GM19328 (cell line): ENCODE measurements around the gene PIP5K1B.
A peak's percentile ranks its signal among the peaks of the same experiment; 100 is the strongest.

ENCODE experiments used
- ATAC-seq: cut with Tn5 transposase; IDR thresholded peaks from one replicate; pipeline ENCODE4 v1.9.1; 2021; ENCODE audit warnings: mild to moderate bottlenecking, moderate library complexity; ENCODE audit not compliant: unreplicated experiment

Gene PIP5K1B

GRCh38 chr9:69016191-69017096 is 311.4 kb downstream of the PIP5K1B start:
- ATAC-seq = no peak

- ATAC-seq = no peak
Measured at GRCh38 chr9:69018737-69019136, 313.7 kb downstream of the PIP5K1B start.

GRCh38 chr9:69019808-69020207 is 314.8 kb downstream of the PIP5K1B start:
- ATAC-seq = no peak

GRCh38 chr9:69020301-69021145 is 315.5 kb downstream of the PIP5K1B start:
- no peak for ATAC-seq

GRCh38 chr9:69023650-69024049 is 318.6 kb downstream of the PIP5K1B start:
- no peak for ATAC-seq

DNA sequence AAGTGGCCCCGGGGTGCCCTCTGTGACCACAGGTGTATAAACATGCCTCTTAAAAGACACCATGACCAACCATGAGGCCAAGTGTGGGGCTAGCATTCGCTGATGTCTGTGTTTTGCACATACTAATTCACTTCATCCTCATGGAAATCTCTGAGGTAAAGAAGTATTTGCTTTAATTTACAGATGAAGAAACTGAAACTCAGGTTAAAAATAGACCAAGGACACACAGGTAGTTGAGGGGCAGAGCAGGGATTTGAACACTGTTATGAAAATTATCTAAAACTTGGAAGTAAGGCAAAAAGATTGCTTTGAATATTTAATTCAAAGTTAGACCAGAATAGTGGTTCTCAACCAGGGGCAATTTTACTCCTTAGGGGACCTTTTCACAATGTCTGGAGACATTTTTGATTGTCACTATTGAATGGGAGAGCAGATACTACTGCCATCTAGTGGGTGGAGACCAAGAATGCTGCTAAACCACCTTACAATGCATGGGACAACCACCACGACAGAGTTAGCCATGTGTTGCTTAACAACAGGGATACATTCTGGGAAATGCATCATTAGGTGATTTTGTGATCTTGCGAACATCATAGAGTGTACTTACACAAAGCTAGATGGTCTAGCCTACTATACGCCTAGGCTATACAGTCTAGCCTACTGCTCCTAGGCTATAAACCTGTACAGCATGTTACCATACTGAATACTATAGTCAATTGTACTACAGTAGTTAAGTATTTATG is 322.5 kb downstream of the PIP5K1B start:
- peak; percentile 71 for ATAC-seq

DNA sequence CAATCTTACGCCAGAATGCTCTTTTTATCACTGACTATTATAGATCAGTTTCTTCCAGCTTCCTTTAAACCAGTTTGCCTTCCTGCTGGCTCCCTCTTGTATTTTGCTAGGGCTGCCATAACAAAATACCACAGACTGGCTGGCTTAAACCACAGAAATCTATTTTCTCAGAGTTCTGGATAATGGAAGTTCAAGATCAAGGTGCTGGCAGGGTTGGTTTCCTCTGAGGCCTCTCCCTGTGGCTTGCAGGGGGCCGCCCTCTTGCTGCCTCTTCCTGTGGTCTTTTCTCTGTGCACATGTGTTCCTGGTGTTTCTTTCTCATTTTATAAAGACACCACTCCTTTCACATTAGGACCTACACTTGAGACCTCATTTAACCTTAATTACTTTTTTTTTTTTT is 323.7 kb downstream of the PIP5K1B start:
- ATAC-seq = no peak

- no peak for ATAC-seq
Measured at GRCh38 chr9:69029535-69029934, 324.5 kb downstream of the PIP5K1B start.

DNA sequence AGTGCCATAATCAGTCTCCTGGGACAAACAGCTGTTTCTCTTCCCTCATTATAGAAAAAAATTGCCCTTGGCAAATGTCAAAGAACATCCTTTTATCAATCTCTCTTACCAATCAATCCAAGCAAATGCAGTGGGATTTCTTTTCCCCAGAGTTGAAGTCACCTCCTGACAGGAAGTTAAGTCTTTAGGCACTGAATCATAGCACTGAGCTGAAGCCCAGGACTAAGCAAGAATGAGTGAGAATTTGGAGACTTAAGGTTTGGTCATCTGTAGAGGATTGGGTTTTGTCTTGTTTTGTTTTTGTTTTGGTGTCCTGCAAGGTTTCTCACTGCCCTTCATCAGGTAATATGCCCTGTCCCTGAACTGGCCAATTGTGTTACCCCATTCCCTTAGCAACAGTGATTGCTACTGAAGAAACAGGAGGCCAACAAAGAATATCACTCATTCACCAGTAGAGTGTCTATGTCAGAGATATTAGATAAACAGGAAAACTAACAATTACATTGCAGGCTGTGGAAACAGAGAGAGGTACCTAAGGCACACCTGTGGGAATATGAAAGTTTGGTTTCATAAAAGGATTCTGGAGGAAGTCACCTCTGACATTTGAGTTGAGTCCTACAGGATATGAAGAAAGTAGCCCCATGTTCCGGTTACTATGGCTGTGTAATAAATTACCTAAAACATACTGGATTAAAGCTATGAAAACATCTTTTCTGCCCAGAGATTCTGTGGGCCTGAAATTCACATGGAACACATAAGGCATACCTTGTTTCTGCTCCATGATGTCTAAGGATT is 326.0 kb downstream of the PIP5K1B start:
- ATAC-seq = no peak

GRCh38 chr9:69034071-69034470 is 329.0 kb downstream of the PIP5K1B start:
- ATAC-seq = no peak

- ATAC-seq = peak; percentile 91
Measured at GRCh38 chr9:69035438-69036308, 330.6 kb downstream of the PIP5K1B start, which contains the start of gene FXN. FXN (plus strand) TSS chr9:69035752; CDS start chr9:69035783, 31 bp downstream.

- ATAC-seq = peak; percentile 19
Measured at GRCh38 chr9:69036309-69036708, 331.3 kb downstream of the PIP5K1B start.

- no peak for ATAC-seq
Measured at GRCh38 chr9:69036799-69037198, 331.8 kb downstream of the PIP5K1B start.

DNA sequence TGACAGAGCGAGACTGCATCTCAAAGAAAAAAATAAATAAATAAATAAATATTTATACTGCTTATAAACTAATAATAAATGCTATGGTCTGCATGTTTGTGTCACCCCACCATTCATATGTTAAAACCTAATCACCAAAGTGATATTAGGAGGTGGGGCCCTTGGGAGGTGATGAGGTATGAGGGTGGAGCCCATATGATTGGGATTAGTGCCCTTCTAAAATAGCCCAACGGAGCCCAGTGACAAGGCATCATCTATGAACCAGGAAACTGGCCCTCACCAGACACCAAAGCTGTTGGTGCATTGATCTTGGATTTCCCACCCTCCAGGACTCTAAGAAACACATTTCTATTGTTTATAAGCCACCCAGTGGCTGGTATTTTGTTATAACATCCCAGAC is 335.6 kb downstream of the PIP5K1B start:
- ATAC-seq = no peak

DNA sequence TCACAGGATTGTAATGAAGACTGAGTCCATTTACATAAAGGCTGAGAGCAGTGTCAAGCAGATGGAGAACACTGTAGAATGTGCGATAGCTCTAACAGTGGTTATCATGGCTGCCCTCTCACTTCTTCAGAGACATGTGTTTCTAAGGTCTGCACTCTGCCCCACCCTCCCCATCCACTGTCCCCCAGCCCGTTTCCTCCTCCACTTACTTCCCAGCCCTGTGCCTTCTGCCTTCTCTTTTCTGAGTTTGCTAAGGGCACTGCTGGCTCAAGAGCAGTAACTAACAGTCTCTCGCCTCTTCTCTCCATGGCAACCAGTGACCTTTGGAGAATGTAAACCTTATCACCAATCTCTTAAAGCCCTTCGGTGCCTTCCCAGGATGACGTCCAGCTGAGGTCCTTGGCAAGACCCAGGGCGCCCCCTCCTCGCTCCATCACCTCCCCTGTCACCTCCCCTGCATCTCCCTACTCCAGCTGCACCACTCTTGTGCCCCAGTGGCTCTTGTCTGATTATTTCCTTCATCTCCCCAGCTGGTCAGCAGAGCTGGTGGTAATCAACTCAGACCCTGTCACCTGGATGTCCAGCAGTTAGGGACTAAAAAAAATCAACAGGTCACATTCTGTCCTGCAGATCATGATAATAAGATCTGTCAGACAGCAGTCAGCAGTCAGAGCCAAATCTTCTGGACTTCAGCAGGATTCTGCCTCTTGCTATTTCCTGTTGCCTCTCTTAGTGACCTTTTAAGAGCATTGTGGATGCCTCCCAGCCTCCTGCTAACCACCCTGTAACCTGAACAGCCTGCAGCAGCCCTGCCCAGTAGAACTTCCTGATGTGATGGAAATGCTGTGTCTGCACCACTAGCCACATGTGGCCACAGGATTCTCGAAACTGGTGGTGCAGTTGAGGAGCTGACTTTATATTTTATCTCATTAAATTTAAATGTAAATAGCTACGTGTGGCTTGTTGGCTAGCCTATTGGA is 339.5 kb downstream of the PIP5K1B start:
- no peak for ATAC-seq

DNA sequence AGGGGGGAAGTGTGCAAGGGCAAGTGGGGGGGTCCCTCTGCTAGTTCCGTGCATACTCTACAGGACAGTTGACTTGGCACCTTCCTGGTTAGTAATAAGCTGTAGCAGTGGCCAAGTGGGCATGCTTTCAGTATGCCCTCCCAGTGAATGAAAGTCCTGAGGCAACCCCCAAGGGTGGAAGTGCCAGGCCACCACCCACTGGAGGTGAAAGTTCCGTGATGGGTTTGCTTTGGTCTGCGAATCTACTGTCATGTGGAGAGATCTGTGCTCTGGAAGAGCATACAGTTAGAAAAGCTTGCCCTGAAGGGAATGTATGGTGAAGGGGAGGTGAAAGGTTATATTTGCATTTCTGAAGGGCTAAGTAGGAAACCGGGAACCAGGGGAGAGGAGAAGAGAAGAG is 340.8 kb downstream of the PIP5K1B start:
- no peak for ATAC-seq

GRCh38 chr9:69046723-69047122 is 341.7 kb downstream of the PIP5K1B start:
- no peak for ATAC-seq

DNA sequence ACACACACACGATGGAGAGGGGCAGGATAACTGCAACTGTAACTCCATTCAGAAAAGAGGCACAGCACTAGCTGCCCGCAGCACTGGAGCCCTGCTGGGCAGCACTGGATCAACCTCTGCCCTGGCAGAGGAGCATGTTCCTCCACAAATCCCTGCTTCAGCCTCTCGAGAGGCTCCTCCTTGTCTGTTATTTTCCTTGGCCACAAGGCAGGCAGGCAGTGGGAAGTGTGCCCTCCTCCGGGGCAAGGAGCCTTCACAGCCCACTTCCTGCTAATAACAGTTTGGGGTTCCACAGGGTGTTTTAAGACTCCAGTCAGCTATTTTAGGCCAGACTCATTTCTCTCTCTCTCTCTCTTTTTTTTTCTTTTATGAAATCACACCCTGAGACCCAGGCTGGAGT is 342.3 kb downstream of the PIP5K1B start:
- no peak for ATAC-seq
